Dermis microvascular lymphatic vessel endothelial cell (primary cell): ENCODE results near the gene ZNF316. TPM values are rescaled to one million over a fixed set of nuclear protein-coding genes. Genes with fewer than 3 reads are reported as not detected.
A peak's percentile ranks its signal among the peaks of the same experiment; 100 is the strongest.
"Not testable (repeated sequence)": the region's sequence is repeated elsewhere in the genome, so short reads cannot be mapped to it uniquely, and the experiment has no call there.

ENCODE experiments used
- DNase-seq, 2 donors: peaks; one replicate each; pipeline versions ENCODE4 v3.0.0 to v3.0.0-alpha.2; 2010; ENCODE audit warnings: low read depth in 2 of 2
- total RNA-seq: library from RNA; depleted of rRNA; stranded (reverse); fragments of >200 nt; gene quantifications from 2 replicates; pipeline ENCODE4 v1.2.1, GENCODE V29; 2014

Gene ZNF316
- total RNA-seq, 1 donor from 2014 or later = 8.1 TPM

- DNase-seq = no peak
Observed at GRCh38 chr7:6621195-6622133, 15.7 kb upstream of the ZNF316 start.

DNA sequence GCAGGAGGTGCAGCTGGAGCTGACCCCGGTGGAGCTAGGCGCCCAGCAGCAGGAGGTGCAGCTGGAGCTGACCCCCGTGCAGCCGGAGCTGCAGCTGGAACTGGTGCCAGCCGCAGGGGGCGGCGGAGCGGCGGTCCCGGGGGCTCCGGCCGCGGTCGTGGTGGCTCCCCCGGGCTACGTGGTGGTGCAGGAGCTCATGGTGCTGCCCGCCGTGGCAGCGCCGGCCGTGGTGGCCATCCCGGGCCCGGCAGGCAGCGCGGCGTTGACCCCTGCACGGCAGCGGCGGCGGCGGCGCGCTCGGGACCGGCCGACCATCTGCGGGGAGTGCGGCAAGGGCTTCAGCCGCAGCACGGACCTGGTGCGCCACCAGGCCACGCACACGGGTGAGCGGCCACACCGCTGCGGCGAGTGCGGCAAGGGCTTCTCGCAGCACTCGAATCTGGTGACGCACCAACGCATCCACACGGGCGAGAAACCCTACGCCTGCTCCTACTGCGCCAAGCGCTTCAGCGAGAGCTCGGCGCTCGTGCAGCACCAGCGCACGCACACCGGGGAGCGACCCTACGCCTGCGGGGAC lies 14.9 kb upstream of the ZNF316 start:
- no peak for DNase-seq

DNA sequence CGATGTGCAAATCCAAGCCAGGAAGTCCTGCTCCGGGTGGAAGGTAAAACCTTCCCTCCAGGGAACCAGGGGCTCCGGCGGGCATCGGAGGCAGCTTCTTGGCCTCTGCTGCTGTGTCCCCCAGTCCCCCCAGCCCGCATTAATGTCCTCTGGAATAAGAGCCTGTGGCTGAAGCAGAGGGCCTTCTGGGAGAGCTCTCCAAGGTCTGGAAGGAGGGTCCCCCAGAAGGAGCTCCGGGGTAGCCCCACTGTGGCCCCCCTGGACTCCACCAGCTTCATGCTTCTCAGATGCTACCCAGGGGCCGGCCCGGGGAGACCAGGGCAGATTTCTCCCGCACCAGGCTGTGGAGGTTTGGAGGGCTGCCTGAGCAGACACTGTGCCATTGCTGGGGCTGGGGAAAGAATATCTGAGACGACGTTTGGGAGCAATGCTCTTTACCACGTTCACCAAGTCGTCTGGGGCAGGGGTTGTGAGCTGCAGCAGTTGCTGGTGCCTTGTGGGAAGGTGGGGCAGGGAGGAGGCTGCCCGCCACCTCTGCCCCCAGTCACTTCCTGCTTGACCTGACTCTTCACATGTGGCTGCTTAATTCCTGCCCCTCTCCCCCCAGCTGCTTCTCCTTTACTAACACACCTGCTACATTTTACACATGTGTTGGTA lies 13.4 kb upstream of the ZNF316 start:
- DNase-seq = no peak

GRCh38 chr7:6624246-6624611 lies 12.9 kb upstream of the ZNF316 start:
- no peak for DNase-seq

DNA sequence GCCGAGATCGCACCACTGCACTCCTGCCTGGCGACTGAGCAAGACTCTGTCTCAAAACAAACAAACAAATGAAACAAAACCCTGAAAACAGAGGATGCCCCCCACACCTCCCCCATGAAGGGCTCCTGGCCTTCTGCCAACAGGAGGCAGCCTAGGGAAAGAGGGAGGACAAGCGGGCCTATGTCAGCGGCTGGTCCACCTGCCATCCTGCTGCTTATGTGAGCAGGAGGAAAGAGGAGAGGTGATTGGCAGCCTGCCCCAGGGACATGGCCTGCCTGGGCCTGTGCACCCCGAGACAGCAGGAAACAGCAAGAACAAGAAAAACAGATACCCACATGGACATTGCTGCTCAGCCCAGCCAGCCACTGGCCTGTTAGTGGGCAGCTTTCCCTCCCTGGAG lies 9.1 kb upstream of the ZNF316 start:
- DNase-seq = no peak

DNA sequence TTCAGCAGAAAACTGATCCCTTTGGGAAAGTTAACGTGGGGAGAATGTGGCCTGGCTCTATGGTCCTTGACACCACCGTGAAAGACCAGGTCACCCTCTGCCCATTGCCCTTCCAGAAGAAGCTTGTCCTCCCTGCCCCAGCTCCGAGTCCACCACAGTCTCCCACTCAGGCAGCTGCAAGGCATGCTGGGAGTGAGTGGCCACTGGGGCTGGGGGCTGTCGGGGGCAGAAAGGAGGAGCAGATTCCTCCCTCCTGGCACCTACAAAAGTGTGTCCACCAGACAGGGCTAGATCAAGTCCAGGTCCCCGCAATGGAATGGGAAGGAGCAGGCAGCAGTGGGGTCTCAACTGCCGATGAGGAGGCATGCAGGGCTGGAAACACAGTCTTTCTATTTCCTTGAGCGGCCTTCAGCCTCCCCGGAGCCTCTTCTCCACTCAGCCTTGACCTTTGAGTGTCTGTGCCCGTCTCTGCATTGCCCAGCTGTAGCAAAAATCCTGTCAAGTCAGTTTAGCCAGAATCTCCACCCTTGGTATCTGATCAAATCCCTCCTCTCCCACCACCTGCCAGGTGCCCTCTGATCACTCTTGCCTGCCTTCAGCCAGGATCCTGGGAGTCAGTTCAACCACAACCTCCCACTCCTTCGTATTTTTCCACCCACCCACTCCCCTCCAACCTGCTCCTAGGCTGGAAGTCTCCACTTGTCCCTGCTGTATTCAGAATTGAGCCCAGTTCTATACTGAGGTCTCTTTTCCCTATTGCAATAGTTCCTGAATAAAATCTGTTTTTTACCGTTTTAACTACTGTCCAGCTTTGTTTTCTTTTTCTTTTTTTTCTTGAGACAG lies 6.9 kb upstream of the ZNF316 start:
- DNase-seq = no peak

GRCh38 chr7:6631605-6632004 lies 5.5 kb upstream of the ZNF316 start:
- DNase-seq = no peak

- DNase-seq = no peak
Observed at GRCh38 chr7:6634021-6634420, 3.1 kb upstream of the ZNF316 start.

DNA sequence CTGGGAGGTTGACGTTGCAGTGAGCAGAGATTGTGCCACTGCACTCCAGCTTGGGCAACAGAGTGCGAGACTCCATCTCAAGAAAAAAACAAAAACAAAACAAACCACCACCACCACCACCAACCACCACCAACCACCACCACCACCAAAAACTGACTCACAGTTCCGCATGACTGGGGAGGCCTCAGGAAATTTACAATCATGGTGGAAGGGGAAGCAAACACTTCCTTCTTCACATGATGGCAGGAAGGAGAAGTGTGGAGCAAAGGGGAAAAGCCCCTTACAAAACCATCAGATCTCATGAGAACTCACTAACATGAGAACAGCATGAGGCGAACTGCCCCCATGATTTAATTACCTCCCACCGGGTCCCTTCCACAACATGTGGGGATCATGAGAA lies 2.1 kb upstream of the ZNF316 start:
- DNase-seq = not testable (repeated sequence)

DNA sequence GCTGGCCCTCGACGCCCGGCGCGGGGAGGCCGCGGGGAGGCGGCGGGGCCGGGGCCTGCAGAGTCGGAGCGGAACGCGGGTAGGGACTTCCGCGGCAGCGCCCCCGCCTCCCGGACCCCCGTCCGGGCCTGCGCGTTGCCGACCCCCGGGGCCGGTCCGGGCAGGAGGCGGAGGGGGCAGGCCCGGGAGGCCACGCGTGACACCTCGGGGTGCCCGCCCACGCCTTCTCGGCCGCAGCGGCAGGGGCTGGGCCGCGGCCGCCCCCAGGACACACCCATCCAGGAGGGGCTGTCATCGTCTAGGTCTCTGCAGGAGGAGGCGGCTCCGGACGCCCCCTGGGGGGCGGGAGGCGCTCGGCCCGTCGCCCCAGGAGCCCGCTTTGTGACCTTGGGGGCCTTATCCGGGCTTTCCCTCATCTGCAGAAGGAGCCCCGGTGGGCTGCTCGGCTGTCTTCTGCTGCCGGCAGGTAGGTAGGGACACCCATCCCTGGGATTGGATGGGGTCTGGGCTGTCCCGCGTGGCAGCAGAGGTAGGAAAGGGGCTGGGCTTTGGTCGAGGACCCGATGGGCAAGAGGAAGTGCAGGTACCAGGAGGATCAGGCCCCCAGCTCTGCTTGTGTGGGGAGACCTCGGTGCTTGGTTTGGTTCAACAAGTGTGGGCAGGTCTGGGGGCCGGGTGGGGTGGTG lies 569 bp downstream of the ZNF316 start:
- DNase-seq = peak in 1 of 2 donors; percentile 57

- DNase-seq = no peak
Observed at GRCh38 chr7:6639032-6639431, 1.9 kb downstream of the ZNF316 start.

- DNase-seq = no peak
Observed at GRCh38 chr7:6639627-6640026, 2.5 kb downstream of the ZNF316 start.

- DNase-seq = peak in 1 of 2 donors; percentile 58
Observed at GRCh38 chr7:6640246-6640721, 3.2 kb downstream of the ZNF316 start.

DNA sequence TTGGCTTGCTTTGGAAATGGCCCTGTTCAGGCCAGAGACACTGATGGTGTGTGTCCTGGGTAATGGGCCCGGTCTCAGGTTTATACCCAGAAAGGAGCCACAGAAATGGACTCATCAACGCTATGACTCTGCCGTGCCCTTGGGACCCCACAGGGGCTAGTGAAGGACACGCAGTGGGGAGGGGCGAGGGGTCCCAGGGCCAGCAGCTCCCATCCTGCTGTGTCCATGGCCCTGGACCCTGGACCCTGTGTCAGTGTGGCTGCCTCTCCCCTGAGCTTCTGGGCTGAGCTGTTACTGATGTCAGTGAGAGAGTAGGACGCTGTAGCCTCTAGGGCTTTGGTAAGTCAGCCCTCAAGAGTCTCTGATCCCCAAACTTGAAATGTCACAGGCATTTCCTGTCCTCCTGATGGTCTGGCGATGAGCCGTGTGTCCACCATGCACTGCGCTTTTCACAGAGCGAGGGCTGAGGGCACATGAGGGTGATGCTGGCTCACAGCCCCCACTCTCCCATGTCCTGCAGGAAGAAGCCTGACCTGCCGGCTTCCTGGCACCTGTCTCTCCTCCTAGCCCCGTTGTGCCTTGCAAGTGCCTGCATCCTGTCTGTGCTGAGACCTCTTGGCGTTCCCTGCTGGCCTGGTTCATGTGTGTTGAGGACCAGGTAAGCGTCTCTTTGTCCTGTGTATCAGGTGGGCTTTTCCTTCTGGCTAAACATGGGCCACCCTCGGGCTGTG lies 4.4 kb downstream of the ZNF316 start:
- peak in 1 of 2 donors; percentile 21 for DNase-seq

DNA sequence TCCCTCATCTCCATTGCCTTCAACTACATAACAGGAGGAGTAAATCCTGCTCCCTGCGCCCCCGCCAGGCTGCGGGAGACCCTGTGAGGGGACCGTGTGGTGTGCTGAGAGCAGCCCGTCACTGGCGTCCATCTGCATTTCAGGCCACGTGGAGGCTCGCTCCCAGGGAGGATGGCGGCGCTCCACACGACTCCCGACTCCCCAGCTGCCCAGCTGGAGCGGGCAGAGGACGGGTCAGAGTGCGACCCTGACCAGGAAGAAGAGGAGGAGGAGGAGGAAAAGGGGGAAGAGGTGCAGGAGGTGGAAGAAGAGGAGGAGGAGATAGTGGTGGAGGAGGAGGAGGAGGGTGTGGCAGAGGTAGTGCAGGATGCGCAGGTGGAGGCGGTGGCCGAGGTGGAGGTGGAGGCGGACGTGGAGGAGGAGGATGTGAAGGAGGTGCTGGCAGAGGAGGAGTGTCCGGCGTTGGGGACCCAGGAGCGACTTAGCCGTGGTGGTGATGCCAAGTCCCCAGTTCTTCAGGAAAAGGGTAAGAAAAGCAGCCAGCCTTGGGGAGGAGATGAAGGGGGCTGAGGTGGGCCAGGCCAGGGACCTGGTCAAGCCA lies 5.2 kb downstream of the ZNF316 start:
- DNase-seq = no peak

DNA sequence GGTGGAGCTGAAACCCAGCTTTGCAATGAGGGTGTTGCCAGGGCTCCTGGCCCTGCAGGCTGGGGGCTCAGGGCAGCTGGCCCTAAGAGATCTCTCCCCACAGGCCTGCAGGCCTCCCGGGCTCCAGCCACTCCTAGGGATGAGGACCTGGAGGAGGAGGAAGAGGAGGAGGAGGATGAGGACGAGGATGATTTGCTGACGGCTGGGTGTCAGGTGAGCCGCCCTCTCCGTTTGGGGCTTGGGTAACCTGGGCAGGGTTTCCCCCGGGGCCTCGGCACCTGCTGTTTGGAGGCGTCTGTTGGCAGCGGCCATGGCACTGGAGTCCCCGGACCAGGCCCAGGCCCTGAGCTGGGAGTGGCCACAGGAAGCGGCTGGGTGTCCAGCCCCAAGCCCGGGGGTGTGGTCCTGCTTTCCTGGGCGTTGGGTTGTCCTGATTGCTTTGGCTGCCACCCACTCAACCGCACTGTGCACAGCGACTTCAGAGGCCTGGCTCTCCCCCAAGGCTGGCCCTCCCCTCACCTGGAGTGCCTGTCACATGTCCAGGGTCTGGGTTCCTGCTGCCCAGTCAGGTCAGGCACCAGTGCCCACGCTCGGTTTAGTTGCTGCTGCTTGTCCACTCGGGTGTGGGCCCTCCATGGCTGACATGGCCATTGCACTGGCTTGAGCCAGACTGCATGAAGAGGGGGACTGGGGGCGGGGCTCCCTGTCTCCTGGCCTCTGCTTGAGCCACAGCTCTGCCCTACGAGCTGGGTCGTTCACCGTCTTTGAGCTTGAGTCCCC lies 5.9 kb downstream of the ZNF316 start:
- DNase-seq = no peak

GRCh38 chr7:6643915-6644625 lies 7.0 kb downstream of the ZNF316 start:
- no peak for DNase-seq

GRCh38 chr7:6644728-6645127 lies 7.6 kb downstream of the ZNF316 start:
- DNase-seq = no peak
